DOHH2 (cell line): ENCODE measurements around the gene PROB1.

ENCODE experiments used
- H3F3A ChIP-seq: fragments of 200-600 bp; sonication (generic), shearing (Covaris generic); 2 replicates; pipeline ENCODE4 v1.6.0; 2016; ENCODE audit warnings: antibody characterized with exemption, mild to moderate bottlenecking; ENCODE audit not compliant: control insufficient read depth, insufficient read depth
- H3K27ac ChIP-seq: fragments of 200-600 bp; sonication (generic); 2 replicates; pipeline ENCODE4 v1.5.1; 2014; ENCODE audit warnings: low read depth, mild to moderate bottlenecking, low read length, moderate library complexity
- H3K27me3 ChIP-seq: fragments of 200-600 bp; sonication (generic); 2 replicates; pipeline ENCODE4 v1.6.1; 2014; ENCODE audit warnings: mild to moderate bottlenecking, low read length, mixed read lengths; ENCODE audit not compliant: control insufficient read depth
- H3K36me3 ChIP-seq: fragments of 200-600 bp; sonication (generic); 2 replicates; pipeline ENCODE4 v1.6.1; 2014; ENCODE audit warnings: mild to moderate bottlenecking, low read length, moderate library complexity, mixed read lengths; ENCODE audit not compliant: control insufficient read depth
- H3K4me1 ChIP-seq: fragments of 200-600 bp; sonication (generic); 2 replicates; pipeline ENCODE4 v1.6.1; 2014; ENCODE audit warnings: mild to moderate bottlenecking, low read length, mixed read lengths; ENCODE audit not compliant: control insufficient read depth
- H3K4me2 ChIP-seq: fragments of 200-600 bp; sonication (generic); 2 replicates; pipeline ENCODE4 v1.6.0; 2014; ENCODE audit warnings: mild to moderate bottlenecking, low read length, moderate library complexity
- H3K4me3 ChIP-seq: fragments of 200-600 bp; sonication (generic); 2 replicates; pipeline ENCODE4 v1.5.1; 2014; ENCODE audit warnings: mild to moderate bottlenecking, low read length, mixed read lengths
- H3K79me2 ChIP-seq: fragments of 200-600 bp; sonication (generic); 2 replicates; pipeline ENCODE4 v1.6.1; 2014; ENCODE audit warnings: mild to moderate bottlenecking, low read length, mixed read lengths; ENCODE audit not compliant: control insufficient read depth
- H3K9me2 ChIP-seq: fragments of 200-600 bp; sonication (generic); replicated peaks from 2 replicates; pipeline ENCODE4 v1.6.1; 2014; ENCODE audit warnings: mild to moderate bottlenecking, low read length, mixed read lengths; ENCODE audit not compliant: control insufficient read depth
- H3K9me3 ChIP-seq: fragments of 200-600 bp; sonication (generic); 2 replicates; pipeline ENCODE4 v1.6.1; 2014; ENCODE audit warnings: antibody characterized with exemption, low read length, mixed read lengths; ENCODE audit not compliant: control insufficient read depth, insufficient read depth
- H4K20me1 ChIP-seq: fragments of 200-600 bp; sonication (generic); 2 replicates; pipeline ENCODE4 v1.6.0; 2014; ENCODE audit warnings: low read depth, mild to moderate bottlenecking, antibody characterized with exemption, low read length, moderate library complexity; ENCODE audit not compliant: control insufficient read depth, insufficient read depth
- CTCF ChIP-seq: fragments of 200-600 bp; sonication (generic); IDR thresholded peaks from one replicate; pipeline ENCODE4 v1.5.1; 2014; ENCODE audit warnings: antibody characterized with exemption, mild to moderate bottlenecking, low read depth, low read length; ENCODE audit not compliant: poor library complexity, severe bottlenecking
- EZH2phosphoT487 ChIP-seq: fragments of 200-600 bp; sonication (generic); IDR thresholded peaks from 2 replicates; pipeline ENCODE4 v1.6.1; 2017; ENCODE audit warnings: borderline replicate concordance, mild to moderate bottlenecking, antibody characterized with exemption, low read length, moderate library complexity, mixed read lengths

PROB1 gene

GRCh38 chr5:139418793-139419192 is 23.9 kb upstream of the PROB1 start:
- no peaks in the 10 kb centered on the region for H3K9me2 ChIP-seq
- no peaks in the 10 kb centered on the region for H4K20me1 ChIP-seq
- H3F3A ChIP-seq, result no peaks in the 10 kb centered on the region
- H3K4me3 ChIP-seq, result no peak overlapping the region
- H3K79me2 ChIP-seq, result no peaks in the 10 kb centered on the region
- no peaks in the 10 kb centered on the region for H3K27me3 ChIP-seq
- H3K9me3 ChIP-seq, result no peaks in the 10 kb centered on the region
- H3K4me1 ChIP-seq, result no peaks in the 10 kb centered on the region
- H3K27ac ChIP-seq, result no peak overlapping the region
- no peak for TF ChIP-seq EZH2phosphoT487
- no peak for TF ChIP-seq CTCF
- H3K4me2 ChIP-seq, result no peak overlapping the region
- H3K36me3 ChIP-seq, result no peaks in the 10 kb centered on the region

- H3K9me3 ChIP-seq, result no peaks in the 10 kb centered on the region
- H3K4me3 ChIP-seq, result no peak overlapping the region
- H3K79me2 ChIP-seq, result no peaks in the 10 kb centered on the region
- no peak overlapping the region for H3K4me2 ChIP-seq
- H3F3A ChIP-seq, result no peaks in the 10 kb centered on the region
- no peaks in the 10 kb centered on the region for H3K4me1 ChIP-seq
- no peaks in the 10 kb centered on the region for H3K27me3 ChIP-seq
- H4K20me1 ChIP-seq, result no peaks in the 10 kb centered on the region
- H3K27ac ChIP-seq, result no peak overlapping the region
- TF ChIP-seq EZH2phosphoT487, result no peak
- no peak for TF ChIP-seq CTCF
- H3K9me2 ChIP-seq, result no peaks in the 10 kb centered on the region
- no peaks in the 10 kb centered on the region for H3K36me3 ChIP-seq
These were observed 22.3 kb upstream of the PROB1 start for GRCh38 chr5:139417214-139417613.

- Histone ChIP-seq H3K27me3 (no peaks in the 10 kb centered on the region), H3F3A (no peaks in the 10 kb centered on the region), H3K27ac (no peak overlapping the region), H3K9me2 (no peaks in the 10 kb centered on the region), H4K20me1 (no peaks in the 10 kb centered on the region), H3K4me3 (no peak overlapping the region), H3K36me3 (no peaks in the 10 kb centered on the region), H3K4me1 (no peaks in the 10 kb centered on the region), H3K79me2 (no peaks in the 10 kb centered on the region), H3K4me2 (no peak overlapping the region), H3K9me3 (no peaks in the 10 kb centered on the region)
- no peak for TF ChIP-seq CTCF
- TF ChIP-seq EZH2phosphoT487, result no peak
These were observed 21.7 kb upstream of the PROB1 start for GRCh38 chr5:139416651-139417050.

GRCh38 chr5:139415869-139416268 is 21.0 kb upstream of the PROB1 start:
- no peaks in the 10 kb centered on the region for H3K36me3 ChIP-seq
- no peaks in the 10 kb centered on the region for H4K20me1 ChIP-seq
- H3K27ac ChIP-seq, result no peak overlapping the region
- no peaks in the 10 kb centered on the region for H3K4me1 ChIP-seq
- no peaks in the 10 kb centered on the region for H3F3A ChIP-seq
- no peaks in the 10 kb centered on the region for H3K9me3 ChIP-seq
- no peaks in the 10 kb centered on the region for H3K27me3 ChIP-seq
- H3K79me2 ChIP-seq, result no peaks in the 10 kb centered on the region
- no peaks in the 10 kb centered on the region for H3K9me2 ChIP-seq
- no peak overlapping the region for H3K4me2 ChIP-seq
- TF ChIP-seq CTCF (no peak), EZH2phosphoT487 (no peak)
- no peak overlapping the region for H3K4me3 ChIP-seq
